HG03135 (cell line): ENCODE data around the gene P2RX2.
"Not testable (repeated sequence)": the region's sequence is repeated elsewhere in the genome, so short reads cannot be mapped to it uniquely, and the experiment has no call there.

Experiments
- ATAC-seq: cut with Tn5 transposase; IDR thresholded peaks from one replicate; pipeline ENCODE4 v1.9.1; 2021; ENCODE audit warnings: mild to moderate bottlenecking, moderate library complexity; ENCODE audit not compliant: unreplicated experiment

The P2RX2 gene

DNA sequence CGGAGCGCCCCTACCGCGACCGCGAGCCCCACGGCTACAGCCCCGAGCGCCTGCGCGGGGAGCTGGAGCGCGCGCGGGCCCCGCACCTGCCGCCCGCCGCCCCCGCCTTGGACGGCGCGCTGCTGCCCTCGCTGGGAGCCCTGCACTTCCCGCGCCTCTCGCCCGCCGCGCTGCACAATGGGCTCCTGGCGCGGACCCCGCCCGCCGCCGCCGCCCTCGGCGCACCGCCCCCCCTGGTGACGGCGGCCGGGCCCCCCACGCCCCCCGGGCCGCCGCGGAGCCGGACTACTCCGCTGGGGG lies 35.2 kb upstream of the P2RX2 start:
- no peak for ATAC-seq

DNA sequence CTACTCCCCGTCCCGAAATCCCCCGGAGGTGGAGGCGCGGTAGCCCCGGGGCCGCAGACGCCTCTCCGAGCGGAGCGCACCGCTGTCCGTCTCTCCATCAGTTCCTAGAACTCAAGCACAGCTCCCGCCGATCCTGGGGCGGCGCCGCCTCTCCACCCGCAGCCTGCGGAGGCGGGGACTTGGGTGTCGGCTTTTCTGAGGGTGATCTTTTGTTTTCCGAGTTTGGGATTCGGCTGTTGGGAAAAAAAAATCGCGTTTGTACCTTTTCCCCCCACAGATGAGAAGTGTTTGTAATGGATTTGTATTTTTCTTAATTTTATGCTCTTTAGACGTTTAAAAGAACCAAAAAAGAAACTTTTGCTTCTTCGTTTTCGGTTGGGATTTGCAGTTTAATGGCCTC lies 34.8 kb upstream of the P2RX2 start:
- ATAC-seq = no peak

DNA sequence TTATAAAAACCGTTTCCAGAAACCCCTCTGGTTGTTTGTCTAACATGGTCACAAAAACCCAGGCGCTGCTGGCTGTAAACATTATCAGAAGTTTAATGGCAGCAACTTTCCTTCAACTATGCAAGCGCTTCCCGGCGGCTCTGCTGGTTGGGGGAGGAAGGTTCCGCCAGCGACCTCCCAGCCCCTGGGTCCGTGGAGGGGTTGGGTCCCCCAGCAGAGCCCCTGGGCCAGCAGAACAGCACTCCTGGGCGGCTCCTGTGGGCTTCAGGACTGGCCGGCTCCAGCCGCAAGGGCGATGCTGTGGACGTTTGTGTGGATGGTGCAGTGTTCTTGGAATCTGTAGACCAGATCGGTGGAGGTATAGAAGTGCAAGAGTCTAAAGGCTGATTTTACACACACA lies 34.1 kb upstream of the P2RX2 start:
- ATAC-seq = no peak

DNA sequence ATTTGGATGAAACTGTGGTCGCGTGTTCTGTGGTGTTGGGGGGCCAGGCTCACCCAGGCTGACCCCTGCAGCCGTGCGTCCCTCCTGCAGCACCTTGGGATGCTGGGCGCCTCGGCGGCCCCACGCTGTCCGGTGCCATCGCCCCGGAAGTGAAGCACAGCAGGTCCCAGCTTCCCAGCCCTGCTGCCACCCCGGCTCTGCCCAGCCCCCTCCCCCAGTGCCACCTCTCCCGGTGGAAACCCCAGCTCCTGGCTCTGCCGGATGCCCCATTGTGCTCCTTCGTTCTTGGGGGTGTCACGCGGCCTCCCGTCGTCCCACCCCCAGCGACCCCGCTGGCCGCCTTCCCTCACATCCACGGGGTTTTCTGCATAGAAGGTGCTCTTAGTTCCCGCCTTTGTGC lies 33.4 kb upstream of the P2RX2 start:
- ATAC-seq = no peak

DNA sequence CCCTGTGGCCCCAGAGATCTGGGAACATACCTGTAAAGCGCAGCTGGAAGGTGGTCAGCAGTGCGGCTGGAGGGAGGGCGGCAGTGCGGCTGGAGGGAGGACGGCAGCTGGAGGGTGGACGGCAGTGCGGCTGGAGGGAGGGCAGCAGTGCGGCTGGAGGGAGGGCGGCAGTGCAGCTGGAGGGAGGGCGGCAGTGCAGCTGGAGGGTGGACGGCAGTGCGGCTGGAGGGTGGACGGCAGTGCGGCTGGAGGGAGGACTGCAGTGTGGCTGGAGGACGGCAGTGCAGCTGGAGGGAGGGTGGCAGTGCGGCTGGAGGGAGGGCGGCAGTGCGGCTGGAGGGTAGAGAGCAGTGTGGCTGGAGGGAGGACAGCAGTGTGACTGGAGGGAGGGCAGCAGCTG lies 31.6 kb upstream of the P2RX2 start:
- ATAC-seq = no peak

DNA sequence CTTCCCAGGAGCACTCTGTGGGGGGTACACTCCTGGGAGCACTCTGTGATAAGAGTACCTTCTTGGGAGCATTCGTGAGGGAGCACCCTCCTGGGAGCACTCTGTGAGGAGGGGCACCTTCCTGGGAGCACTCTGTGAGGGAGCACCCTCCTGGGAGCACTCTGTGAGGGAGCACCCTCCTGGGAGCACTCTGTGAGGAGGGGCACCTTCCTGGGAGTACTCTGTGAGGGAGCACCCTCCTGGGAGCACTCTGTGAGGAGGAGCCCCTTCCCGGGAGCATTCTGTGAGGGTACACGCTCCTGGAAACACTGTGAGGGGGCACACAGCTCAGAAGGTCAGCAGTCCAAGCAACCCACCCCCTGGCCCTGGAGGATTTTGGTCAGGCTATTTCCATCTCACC lies 30.8 kb upstream of the P2RX2 start:
- no peak for ATAC-seq

DNA sequence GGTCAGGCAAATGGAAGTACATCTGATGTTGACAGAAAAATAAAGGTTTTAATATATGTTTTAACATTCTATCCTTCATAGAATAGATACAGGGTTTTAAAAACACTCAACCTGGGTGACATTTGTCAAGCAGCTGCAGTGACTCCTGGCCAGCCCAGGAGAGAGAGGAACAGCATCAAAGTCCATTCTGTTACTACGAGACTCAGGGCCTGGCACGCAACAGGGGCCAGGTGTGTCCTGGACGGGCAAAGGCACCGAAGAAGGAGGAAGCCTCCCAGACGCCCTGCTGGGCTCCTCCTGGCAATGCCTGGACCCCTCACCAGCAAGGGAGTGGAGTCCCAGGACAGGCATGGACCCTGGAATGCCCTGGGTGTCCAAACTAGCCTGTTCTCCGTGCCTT lies 30.3 kb upstream of the P2RX2 start:
- no peak for ATAC-seq

DNA sequence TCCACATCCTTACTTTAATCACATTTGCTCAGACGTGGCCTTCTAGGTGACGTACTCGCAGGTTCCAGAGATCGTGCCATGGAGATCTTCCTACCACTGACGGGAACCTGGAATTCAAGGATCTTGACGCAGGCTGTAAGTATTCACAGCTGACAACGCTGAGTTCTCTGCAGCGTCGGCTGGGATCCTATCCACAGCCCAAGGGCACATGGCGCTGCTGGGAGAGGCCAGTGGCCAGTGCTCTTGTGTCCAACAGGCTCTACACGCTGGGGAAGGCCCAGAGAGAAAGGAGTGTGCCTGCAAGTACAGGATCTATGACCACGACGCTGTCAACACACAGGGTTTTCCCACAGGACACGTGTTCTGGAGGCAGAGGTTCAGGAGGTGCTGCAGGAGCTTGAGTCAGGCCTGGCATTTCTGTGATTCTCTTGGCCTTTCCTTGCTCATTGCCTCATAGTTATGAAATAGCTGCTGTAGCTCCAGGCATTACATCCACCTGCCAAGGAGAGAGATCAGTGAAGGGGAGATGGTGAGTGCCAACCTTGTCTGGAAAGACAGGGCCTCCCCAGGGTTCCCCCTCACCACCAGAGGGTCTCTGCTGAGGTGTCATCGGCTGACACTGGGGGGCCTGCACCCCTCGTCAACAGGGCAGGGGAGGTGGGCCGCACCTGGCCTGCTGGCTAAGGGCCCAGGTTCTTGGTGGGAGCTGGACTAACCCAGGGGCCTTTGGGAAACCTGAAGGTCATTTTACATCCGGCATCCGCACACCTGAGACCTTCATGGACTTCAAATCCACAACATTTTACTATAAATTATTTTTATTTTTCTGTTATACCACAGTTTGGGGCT lies 29.5 kb upstream of the P2RX2 start:
- no peak for ATAC-seq

DNA sequence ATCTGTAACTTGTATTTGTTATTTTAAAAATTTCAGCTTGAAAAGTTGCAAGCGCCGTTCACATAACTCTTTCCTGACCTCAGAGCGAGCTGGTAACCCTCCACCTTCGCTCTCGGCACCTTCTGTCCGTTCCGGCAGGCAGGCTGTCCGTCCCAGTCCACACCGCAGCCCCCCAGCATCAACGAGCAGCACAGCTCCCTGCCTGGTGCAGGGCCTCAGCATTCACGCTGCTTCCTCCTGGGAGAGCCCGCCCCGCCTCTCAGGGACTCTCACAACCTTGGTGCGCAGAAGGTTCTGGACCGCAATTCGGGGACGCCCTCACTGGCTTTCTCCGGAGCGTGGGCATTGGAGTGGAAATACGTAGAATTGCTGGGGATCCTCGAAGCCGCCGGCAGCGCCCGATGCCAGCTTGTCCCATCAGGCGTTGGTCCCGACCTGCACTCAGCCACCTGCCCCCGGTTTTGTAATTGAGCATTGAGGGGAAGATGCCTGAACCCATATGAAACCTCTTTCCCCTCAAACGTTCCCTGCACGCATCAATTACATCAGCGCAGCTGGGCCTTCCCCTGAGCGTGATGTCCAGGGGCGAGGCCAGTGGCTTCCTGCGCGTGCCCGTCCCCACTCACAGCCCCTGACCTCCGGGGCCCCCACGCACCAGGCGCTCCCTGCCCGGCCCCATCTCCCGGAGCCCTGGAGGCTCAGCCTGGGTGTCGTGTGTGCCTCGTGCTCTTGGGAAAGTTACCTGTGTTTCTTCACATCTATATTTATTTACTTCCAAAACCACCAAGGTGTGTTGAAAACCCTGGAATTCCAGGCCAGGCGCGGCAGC lies 27.3 kb upstream of the P2RX2 start:
- ATAC-seq = no peak

DNA sequence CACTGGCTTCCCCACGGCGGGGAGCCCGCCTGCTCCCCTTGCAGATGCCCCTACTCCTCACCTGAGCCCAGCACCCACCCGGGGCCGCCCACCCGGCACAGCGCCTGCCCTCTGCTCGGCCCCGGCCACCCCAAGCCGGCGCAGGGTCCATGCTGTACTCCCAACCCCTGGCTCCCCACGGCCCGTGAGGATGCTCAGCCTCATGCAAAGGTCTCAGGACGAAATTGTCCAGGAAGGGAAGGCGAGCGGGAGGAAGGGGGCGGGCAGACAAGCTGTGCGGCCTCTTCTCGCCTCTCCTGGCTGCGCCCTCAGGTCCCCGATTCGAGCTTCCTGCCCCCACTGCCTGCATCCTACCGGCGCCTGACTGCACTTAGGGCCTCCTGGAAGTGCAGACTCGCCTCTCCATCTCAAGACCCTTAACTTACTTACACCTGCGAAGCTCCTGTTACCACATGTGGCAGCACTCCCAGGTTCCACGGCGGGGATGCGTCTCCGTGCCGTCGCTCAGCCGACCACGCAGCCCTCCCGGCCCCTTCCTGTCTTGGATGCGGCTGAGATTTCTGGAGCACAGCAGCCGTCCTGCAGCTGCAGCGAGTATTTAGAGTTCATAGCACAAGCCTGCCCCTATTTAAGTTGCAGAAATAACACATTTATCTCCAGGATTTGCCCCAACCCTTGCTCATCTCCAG lies 26.1 kb upstream of the P2RX2 start:
- no peak for ATAC-seq

DNA sequence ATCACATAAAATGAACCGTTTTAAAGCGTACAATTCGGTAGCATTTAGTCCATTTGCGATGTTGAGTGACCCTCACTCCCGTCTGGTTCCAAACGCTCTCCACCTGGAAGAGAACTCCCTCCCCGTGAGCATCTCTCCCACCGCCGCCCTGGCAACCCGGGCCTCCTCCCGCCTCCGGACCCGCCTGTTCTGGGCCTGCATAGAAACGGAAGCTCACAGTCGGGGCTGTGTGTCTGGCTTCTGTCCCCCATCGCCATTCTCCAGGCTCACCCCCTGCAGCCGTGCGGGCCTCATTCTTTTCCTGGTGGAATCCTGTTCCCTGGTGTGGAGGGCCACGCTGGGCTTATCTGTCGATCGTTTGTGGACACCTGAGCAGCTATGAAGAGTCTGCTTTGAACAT lies 25.5 kb upstream of the P2RX2 start:
- no peak for ATAC-seq

DNA sequence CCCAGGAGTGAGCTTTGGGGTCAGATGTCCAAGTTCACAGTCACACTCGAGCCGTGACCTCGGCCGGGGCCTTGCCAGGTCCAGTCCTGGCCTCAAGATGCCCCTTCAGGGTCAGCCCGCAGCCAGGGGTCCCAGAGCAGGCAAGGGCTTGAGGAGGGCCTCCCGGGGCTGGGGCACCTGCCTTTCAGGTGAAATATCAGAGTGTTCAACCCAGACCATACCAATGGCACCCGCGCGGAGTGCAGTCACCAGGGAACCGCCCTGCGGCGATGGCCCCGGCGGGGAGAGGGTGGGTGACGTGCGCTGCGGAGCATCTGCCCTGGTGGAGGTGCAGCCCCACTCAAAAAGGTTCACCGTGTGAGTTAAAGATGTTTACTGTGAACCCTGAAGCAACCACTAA lies 25.1 kb upstream of the P2RX2 start:
- no peak for ATAC-seq

DNA sequence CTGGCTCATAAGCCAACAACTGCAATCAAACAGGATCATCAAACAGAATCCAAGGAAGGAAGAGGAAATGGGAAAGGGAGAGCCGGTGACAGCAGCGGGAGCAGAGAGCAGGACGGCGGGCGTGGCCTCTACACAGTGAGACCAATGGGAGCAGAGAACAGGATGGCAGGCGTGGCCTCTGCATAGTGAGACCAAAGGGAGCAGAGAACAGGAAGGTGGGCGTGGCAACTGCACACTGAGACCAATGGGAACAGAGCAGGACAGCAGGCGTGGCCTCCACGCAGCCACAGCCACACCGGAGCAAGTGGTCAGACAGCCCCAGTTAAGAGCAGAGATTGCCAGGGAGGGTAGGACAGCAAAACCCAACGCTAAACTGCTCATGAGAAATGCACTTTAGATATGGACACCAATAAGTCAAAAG lies 24.6 kb upstream of the P2RX2 start:
- no peak for ATAC-seq

DNA sequence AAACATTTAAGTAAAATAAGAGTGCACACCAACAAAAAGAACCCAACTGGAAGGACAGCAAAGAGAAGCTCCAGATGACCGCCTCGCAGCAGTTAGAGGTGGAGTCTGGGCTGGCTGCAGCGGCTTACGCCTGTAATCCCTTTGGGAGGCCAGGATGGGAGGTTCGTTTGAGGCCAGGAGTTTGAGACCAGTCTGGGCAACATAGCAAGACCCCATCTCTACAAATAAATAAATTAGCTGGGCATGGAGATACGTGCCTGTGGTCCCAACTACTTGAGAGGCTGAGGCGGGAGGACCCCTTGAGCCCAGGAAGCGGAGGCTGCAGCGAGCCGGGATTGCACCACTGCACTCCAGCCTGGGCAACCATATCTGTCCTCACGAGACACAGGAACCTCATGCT lies 23.4 kb upstream of the P2RX2 start:
- ATAC-seq = no peak

DNA sequence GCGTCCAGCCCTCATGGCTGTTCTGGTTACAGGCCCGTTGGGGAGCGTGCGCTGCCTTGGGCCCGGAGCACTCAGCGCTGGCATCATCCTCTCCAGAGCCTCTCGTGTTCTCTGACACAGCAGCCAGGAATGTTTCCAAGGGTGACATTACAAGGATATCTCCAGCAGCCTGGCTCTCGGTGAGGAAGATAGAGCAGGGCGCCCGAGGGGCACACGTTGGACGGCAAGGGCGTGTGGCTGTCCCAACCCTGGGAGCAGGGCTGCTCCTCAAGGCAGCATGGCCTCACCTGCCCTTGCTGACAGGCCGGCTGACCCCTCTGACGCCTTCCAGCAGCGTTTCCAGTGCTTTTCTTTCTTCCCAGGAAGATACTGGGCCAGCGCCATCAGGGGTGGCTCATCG lies 22.6 kb upstream of the P2RX2 start:
- no peak for ATAC-seq

DNA sequence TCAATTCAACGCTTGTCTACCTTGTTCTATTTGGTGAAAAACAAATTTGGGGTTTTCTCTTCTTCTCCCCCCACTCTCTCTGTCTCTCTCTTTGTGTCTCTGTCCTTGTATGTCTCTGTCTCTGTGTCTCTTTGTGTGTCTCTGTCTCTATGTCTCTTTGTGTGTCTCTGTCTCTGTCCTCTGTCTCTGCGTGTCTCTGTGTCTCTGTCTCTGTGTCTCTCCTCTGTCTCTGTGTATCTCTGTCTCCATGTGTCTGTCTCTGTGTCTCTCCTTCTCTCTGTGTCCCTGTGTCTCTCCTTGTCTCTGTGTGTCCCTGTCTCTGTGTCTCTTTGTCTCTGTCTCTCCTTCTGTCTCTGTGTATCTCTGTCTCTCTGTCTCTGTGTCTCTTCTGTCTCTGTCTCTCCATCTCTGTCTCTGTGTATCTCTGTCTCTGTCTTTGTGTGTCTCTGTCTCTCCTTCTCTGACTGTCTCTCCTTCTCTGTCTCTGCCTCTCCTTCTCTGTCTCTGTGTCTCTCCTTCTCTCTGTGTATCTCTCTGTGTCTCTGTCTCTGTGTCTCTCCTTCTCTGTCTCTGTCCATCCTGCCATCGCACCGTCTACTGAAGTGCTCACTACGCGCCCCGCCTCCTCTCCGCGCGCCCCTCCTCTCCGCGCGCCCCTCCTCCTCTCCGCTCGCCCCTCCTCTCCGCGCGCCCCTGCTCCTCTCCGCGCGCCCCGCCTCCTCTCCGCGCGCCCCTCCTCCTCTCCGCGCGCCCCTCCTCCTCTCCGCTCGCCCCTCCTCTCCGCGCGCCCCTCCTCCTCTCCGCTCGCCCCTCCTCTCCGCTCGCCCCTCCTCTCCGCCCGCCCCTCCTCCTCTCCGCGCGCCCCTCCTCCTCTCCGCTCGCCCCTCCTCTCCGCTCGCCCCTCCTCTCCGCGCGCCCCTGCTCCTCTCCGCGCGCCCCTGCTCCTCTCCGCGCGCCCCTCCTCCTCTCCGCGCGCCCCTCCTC lies 21.0 kb upstream of the P2RX2 start:
- no peak for ATAC-seq

DNA sequence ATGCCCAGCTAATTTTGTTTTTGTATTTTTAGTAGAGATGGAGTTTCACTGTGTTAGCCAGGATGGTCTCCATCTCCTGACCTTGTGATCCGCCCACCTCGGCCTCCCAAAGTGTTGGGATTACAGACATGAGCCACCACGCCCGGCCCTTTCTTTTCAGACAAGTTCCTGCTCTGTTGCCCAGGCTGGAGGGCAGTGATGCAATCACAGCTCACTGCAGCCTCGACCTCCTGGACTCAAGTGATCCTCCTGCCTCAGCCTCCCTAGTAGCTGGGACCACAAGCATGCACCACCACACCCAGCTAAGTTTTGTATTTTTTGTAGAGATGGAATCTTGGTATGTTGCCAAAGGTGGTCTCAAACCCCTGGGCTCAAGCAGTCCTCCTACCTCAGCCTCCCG lies 19.1 kb upstream of the P2RX2 start:
- not testable (repeated sequence) for ATAC-seq

DNA sequence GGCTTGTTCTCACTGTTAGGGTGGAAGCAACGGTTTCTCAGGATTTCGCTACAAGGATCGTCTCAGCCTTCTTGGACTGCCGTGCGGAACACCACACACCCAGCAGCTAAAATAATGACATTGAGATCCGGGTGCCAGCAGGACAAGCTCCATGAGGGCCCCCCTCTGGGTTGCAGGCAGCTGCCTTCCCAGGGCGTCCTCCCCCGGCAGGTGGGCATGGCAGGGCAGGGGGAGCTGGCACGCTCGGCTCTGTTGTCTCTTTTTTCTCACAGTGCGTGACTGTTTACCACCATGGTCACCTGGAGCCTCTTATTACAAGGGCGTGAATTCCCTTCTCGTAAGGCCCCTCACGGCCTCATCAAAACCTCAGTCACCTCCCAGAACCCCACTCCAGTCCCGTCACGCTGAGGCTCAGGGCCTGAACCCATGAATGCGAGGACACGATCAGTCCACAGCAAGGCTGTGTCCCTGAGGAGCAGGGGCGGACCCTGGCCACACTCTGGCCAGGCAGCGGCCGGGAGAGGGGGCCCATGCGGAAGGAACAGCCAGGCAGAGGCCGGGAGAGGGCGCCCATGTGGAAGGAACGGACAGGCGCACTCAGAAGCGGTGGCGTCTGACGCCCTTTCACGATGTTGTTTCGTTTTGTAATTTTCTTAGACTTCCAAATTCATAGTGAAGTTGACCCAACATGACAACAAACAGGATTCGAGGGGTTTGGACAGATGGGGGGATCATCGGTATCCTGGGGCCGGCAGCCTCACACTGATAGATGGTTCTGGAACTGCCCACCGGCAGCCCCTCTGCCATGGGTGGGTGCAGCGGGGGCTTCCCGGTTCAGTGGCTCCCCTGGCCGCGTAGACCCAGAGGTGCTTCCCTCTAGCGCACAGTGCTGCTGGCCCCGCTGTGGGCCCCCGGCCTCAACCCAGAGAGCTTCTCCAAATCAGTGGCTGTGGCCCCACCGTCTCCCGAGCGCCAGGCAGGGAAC lies 18.2 kb upstream of the P2RX2 start:
- peak; percentile 44 for ATAC-seq

DNA sequence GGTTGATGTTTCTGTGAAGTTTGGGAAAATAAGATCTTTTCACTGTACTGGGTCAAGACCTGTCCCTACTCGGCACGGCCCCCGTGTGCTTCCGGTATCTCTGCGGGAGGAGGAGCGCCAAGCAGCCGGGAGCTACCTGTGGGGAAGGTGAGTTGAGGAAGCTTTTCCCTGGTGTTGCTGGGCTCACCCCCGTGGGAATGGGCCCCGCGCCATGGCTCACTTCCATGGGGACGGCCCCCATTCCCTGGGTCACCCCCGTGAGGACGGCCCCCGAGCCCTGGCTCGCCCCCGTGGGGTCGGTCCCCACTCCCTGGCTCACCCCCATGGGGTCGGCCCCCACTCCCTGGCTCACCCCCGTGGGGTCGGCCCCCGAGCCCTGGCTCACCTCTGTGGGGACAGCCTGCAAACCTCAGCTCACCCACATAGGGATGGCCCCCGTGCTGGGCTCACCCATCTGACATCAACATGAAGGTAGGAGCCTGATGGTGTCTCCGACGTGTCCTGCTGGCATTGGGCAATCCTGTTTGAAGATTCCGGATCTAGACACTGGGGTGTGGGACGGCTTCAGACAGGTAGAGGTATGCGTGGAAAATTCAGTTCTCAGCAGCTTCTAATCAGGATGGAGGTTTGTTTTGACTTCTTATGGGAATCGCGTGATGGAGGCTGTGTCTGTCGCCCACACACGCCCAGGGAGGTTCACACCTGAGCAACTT lies 17.2 kb upstream of the P2RX2 start:
- ATAC-seq = no peak
